PC-3 (cell line): ENCODE data around the gene SACS.
"Not testable (repeated sequence)": the region's sequence is repeated elsewhere in the genome, so short reads cannot be mapped to it uniquely, and the experiment has no call there.

Source experiments
- EZH2 ChIP-seq: fragments of 300-600 bp; sonication (generic); IDR thresholded peaks from one replicate; pipeline ENCODE4 v1.6.1; 2017; ENCODE audit warnings: antibody characterized with exemption, mild to moderate bottlenecking, low read length; ENCODE audit not compliant: unreplicated experiment
- EZH2phosphoT487 ChIP-seq: fragments of 300-600 bp; sonication (generic); IDR thresholded peaks from 2 replicates; pipeline ENCODE4 v1.6.1; 2018; ENCODE audit warnings: mild to moderate bottlenecking, antibody characterized with exemption, low read length, borderline replicate concordance
- TF ChIP-seq, protein P1 (sequence below): fragments of 300-600 bp; sonication (generic); conservative IDR thresholded peaks from 2 replicates; pipeline ENCODE4 v1.5.1; 2017; ENCODE audit warnings: antibody characterized with exemption, low read depth, mild to moderate bottlenecking, low read length

DNA sequence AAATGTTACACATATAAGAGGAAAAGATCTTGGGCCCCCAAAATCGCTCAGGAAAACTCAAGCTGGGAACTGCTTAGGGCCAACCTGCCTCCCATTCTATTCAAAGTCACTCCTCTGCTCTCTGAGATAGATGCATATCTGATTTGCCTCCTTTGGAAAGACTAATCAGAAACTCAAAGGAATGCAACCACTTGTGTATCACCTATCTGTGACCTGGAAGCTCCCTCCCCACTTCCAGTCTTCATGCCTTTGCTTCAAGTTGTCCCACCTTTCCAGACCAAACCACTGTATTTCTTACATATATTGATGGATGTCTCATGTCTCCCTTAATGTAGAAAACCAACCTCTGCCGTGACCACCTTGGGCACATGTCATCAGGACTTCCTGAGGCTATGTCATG, 32.3 kb downstream of the SACS start:
- TF ChIP-seq, protein P1, sequence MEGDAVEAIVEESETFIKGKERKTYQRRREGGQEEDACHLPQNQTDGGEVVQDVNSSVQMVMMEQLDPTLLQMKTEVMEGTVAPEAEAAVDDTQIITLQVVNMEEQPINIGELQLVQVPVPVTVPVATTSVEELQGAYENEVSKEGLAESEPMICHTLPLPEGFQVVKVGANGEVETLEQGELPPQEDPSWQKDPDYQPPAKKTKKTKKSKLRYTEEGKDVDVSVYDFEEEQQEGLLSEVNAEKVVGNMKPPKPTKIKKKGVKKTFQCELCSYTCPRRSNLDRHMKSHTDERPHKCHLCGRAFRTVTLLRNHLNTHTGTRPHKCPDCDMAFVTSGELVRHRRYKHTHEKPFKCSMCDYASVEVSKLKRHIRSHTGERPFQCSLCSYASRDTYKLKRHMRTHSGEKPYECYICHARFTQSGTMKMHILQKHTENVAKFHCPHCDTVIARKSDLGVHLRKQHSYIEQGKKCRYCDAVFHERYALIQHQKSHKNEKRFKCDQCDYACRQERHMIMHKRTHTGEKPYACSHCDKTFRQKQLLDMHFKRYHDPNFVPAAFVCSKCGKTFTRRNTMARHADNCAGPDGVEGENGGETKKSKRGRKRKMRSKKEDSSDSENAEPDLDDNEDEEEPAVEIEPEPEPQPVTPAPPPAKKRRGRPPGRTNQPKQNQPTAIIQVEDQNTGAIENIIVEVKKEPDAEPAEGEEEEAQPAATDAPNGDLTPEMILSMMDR, result not testable (repeated sequence)
- TF ChIP-seq EZH2, EZH2phosphoT487: not testable (repeated sequence)
